Activated CD4-positive, alpha-beta T cell treated with anti-CD3 and anti-CD28 coated beads, Interleukin-2, amount 50 U/mL, for 4 hours (primary cell): ENCODE data around the gene HAPLN3.

Experiments used
- DNase-seq, 2 experiments: peaks; one replicate each; pipeline ENCODE4 v3.0.0-alpha.2; 2020

The HAPLN3 gene

GRCh38 chr15:88891540-88892254 is 3.6 kb downstream of the HAPLN3 start:
- no peak for DNase-seq

- DNase-seq = no peak
Observed at GRCh38 chr15:88890495-88890894, 4.8 kb downstream of the HAPLN3 start.

DNA sequence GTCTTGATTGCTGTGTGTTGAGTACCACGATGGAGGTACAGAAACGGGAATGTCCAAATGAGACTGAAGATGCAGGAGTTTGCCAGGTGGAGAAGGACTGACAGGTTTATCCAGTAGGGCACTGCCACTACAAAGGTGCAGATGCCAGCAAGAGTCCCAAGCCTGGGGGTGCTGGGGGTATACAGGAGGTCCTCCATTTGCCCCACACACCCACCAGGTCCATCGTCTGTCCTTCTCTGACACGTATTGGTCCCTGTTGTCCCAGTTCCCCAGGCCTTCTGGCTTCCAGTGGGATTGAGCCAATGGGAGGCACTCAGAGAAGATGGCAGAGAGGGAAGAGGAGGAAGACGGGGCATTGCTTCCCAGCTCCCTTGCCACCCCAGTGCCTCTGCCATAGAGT is 6.6 kb downstream of the HAPLN3 start:
- DNase-seq = no peak

GRCh38 chr15:88887068-88887580 is 8.2 kb downstream of the HAPLN3 start:
- DNase-seq = no peak

GRCh38 chr15:88882785-88883184 is 12.6 kb downstream of the HAPLN3 start:
- DNase-seq = no peak

GRCh38 chr15:88881775-88882174 is 13.6 kb downstream of the HAPLN3 start:
- no peak for DNase-seq

GRCh38 chr15:88880944-88881740 is 14.2 kb downstream of the HAPLN3 start:
- no peak for DNase-seq

DNA sequence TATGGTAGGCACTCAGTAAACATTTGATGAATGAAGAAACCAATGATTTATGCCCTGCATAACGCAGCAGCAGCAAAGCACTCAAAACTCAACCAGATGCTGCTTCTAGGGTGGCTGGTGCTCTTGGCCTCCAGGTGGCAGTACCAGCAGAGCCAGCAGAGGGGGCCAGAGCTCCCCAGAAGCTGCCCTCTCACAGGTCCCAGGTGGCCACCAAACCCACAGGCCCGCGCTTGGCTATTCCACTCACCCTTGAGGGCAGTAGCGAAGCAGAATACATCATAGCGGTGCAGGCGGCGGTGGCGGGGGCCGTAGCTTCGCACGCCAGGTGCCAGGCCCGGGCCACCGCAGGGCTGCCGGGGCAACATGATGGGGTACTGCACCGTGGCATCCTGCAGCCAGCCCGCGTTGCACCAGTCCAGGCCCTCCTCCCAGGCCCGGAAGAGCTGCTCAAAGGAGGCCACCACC is 16.6 kb downstream of the HAPLN3 start:
- DNase-seq = peak in 1 of 2 experiments; percentile 19

- no peak for DNase-seq
Observed at GRCh38 chr15:88877906-88878305, 17.4 kb downstream of the HAPLN3 start.

- DNase-seq = no peak
Observed at GRCh38 chr15:88877415-88877814, 17.9 kb downstream of the HAPLN3 start.

DNA sequence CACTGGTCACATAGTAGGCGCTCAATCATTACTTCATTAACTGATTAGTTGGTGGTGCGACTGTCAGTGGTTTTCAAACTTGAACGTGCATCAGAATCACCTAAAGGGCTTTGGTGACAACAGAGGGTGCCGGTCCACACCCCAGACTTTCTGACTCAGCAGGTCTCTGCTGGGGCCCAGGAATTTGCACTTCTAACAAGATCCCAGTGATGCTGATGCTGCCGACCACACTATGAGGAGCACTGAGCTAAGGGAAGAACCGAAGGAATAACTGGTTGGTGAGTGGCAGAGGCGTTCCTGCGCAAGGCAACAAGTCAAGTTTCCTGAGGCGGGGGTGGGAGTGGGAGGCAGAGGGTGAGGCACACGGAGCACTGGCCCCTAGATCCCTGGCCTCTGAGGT is 18.8 kb downstream of the HAPLN3 start:
- DNase-seq = no peak

- DNase-seq = no peak
Observed at GRCh38 chr15:88874684-88875083, 20.7 kb downstream of the HAPLN3 start.

GRCh38 chr15:88874275-88874674 is 21.1 kb downstream of the HAPLN3 start:
- no peak for DNase-seq

DNA sequence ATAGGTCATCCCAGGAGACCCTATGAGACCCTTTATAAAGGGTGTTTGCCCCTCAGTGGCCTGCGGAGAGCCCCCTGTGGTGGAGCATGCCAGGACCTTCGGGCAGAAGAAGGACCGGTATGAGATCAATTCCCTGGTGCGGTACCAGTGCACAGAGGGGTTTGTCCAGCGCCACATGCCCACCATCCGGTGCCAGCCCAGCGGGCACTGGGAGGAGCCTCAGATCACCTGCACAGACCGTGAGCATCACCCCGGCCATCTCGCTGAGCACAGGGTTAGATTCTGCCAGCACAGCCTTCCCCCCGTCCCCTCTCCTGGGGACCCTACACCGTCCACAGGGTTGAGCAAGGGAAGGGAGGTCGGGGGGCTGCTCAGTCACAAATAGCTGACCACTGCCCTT is 21.6 kb downstream of the HAPLN3 start:
- DNase-seq = no peak

GRCh38 chr15:88872706-88873105 is 22.6 kb downstream of the HAPLN3 start:
- DNase-seq = no peak

DNA sequence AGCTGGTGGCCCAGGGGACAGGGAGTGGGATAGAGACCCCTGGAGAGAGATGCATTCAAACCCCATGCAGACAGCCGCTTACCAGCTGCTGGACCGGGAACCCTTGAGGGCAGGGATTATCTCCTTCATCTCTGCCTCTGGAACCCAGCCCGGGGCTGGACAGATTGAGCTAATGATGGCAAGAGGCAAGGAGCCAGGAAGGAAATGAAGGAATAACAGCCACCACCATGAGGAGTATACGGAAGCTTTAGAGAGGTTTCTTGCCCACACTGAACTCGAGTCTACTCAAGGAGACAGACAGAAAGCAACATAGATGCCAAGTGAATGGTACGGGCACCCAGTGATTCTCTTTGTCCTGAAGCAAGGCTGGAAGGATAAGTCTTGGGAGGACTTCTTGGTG is 23.2 kb downstream of the HAPLN3 start:
- no peak for DNase-seq

DNA sequence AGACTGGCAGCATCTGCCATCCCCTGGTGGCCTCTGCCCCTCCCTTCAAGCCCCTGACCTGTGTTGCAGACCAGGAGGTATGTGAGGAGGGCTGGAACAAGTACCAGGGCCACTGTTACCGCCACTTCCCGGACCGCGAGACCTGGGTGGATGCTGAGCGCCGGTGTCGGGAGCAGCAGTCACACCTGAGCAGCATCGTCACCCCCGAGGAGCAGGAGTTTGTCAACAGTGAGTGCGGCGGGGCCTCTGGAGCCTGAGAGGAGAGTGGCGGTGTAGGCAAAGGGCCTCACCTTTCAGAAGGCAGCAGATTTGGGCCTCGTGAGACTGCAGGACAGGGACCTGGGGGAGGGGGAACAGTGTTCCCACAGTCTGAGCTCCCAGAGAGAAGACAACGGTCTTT is 24.0 kb downstream of the HAPLN3 start:
- no peak for DNase-seq

DNA sequence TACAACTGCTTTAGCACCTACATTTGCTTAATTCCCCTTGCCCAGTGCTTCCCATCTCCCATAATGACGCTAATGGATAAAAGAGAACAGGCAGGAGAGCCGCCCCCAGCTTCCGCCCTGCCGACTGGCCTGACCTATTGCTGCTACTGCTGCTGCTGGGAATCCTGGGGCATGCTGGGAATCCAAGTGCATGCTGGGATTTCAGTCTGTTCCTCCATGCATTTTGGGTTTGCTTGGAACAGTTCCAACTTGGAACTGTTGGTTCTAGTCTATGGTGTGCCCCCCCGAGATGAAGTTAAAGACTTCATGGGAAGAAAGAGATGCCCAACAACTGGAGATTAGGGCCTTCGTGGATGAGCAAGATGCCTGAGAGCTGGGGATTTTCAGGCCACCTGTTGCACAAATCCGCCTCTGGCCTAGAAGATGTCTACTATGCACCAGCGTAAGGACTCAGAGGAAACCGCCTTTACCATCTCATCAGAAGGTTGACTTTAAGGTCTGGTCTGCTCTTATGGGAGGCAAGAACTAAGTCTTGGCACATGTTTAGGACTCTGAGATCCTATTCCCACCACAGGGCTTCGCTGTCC is 29.0 kb downstream of the HAPLN3 start:
- no peak for DNase-seq

- DNase-seq = no peak
Observed at GRCh38 chr15:88865498-88866099, 29.7 kb downstream of the HAPLN3 start.

- no peak for DNase-seq
Observed at GRCh38 chr15:88864861-88865497, 30.4 kb downstream of the HAPLN3 start.

GRCh38 chr15:88863412-88863811 is 31.9 kb downstream of the HAPLN3 start:
- DNase-seq = no peak

DNA sequence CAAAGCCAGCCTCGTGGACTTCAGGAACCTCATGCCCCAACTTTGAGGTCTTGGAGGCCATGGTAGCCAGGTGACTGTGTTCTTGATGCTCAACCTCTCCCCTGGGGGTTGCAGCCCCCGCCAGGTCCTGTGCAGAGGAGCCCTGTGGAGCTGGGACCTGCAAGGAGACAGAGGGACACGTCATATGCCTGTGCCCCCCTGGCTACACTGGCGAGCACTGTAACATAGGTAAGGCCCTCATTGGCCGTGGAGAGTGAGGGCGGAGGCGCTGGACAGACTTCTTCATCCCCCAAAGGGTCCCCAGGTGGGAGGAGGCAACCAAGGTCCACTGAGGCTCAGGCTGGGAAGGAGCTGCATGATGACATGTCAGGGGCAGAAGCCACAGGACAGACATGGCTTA is 35.1 kb downstream of the HAPLN3 start:
- DNase-seq = no peak

GRCh38 chr15:88859550-88859949 is 35.8 kb downstream of the HAPLN3 start:
- no peak for DNase-seq
